ENCODE data around the gene ANLN.
"Not testable (repeated sequence)": the region's sequence is repeated elsewhere in the genome, so short reads cannot be mapped to it uniquely, and the experiment has no call there.

The ANLN gene

DNA sequence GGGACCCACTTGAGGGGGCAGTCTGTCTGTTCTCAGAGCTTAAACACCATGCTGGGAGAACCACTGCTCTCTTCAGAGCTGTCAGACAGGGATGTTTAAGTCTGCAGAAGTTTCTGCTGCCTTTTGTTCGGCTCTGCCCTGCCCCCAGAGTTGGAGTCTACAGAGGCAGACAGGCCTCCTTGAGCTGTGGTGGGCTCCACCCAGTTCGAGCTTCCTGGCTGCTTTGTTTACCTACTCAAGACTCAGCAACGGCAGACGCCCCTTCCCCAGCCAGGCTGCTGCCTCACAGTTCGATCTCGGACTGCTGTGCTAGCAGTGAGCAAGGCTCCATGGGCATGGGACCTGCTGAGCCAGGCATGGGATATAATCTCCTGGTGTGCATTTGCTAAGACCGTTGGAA, 11.1 kb upstream of the ANLN start:
- DNase-seq = peak; percentile 17

GRCh38 chr7:36379831-36380504, 9.7 kb upstream of the ANLN start:
- DNase-seq = no peak

GRCh38 chr7:36381056-36381455, 8.6 kb upstream of the ANLN start:
- DNase-seq = no peak

DNA sequence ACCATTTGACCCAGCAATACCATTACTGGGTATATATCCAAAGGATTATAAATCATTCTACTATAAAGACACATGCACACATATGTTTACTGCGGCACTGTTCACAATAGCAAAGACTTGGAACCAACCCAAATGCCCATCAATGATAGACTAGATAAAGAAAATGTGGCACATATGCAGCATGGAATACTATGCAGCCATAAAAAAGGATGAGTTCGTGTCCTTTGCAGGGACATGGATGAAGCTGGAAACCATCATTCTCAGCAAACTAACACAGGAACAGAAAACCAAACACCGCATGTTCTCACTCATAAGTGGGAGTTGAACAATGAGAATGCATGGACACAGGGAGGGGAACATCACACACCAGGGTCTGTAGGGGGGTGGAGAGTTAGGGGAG, 6.4 kb upstream of the ANLN start:
- DNase-seq = not testable (repeated sequence)

DNA sequence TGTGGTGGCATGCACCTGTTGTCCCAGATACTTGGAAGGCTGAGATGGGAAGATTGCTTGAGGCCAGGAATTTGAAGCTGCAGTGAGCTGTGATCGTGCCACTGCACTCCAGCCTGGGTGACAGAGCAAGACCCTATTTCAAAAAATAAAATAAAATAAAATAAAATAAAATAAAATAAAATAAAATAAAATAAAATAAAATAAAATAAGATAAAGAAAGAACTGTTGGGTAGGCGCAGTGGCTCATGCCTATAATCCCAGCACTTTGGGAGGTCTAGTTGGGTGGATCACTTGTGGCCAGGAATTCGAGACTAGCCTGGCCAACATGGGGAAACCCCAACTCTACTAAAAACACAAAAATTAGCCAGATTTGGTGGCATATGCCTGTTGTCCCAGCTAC, 4.0 kb upstream of the ANLN start:
- DNase-seq = not testable (repeated sequence)

GRCh38 chr7:36387435-36388231, 2.0 kb upstream of the ANLN start:
- no peak for DNase-seq

DNA sequence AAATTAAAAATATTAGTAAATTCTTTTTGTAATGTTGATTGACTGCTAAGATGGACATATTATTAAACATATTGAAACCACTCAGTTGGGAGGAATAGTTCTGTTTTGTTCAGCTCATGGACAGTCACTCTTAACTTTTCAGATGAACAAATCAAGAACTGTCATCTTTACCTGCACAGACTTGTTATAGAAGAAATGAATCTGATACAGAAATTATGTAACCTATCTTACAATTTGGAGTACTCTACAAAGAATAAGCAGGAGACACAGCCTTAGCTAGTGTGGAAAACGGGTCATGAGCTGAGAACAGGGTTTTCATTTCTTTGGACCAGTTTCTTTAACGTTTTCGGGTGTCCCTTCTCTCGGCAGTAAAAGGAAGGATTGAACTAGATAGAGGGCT, 1.2 kb upstream of the ANLN start:
- no peak for DNase-seq

DNA sequence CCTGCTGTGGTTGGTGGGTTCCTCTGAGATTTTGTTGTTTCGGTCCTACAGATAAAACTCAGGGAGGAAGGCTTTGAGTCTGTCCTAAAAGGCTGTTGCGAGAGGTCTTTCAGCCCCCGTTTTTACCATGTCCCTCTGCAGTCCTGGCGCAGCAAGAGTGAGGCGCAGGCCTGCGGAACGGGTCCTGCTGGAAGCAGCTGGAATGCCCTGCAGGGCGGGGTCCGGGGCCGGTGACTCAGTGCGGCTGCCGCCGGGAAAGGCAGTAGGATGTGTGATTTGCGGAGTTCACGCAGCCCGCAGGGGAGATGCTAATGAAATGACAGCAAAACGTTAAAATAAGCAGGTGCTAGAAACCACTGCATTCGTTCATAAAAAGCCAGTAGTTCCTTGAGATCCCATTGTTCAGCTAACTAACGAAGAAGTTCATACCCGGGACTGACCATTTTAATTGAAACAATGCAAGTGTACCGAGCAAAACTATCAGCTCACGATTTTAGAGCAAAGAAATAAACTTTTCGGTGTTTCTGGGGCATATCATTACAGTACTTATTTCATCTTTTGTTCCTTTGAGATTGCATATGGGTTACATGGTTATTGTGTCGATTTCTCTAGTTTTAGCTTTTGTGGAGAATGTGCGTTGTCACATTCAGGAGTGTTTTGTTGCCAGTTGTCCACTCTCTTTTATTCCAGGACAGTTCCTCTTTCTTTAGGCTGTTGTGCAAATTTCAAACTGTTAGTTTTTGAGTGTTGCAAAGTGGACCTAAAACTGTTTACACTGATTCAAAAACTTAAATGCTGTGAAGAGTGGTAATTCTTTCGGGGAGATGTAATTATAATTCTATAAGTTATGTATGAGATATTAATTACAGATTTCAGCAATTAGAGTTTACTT, 783 bp downstream of the ANLN start:
- DNase-seq = peak; percentile 24

DNA sequence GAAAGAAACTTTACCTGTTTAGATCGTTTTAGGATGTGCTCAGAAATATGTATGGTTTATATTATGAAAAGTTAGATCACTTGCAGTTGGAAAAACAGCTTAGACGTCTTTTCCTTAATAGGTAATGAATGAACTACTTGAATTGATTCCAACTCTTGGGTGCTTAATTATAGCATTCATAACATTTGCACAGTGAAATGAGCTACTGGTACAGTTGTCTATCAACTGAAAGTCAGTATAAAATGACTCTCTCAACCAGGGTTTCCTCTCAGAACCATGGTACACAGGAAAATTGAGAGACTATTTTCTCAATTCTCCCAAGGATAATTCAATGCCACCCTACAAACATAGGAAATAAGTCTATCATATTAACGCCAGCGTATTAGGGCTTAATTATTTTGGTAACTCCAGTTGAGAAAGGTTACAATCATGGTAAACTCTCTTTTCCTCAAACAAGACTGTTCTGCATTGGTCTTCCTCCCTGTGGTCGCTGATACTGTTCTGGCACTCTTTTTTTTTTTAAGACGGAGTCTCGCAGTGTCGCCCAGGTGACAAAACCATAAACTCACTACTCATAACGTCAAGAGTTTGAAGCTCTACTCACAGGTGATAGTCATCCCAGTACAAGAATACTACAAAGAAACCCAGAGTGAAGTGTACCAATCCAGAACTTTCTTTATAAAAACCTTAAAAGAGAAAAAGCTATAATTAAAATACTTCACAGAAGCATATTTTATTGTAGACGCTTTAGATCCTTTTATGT, 2.0 kb downstream of the ANLN start:
- DNase-seq = peak; percentile 10

- DNase-seq = no peak
Observed at GRCh38 chr7:36393826-36394225, 4.2 kb downstream of the ANLN start.

DNA sequence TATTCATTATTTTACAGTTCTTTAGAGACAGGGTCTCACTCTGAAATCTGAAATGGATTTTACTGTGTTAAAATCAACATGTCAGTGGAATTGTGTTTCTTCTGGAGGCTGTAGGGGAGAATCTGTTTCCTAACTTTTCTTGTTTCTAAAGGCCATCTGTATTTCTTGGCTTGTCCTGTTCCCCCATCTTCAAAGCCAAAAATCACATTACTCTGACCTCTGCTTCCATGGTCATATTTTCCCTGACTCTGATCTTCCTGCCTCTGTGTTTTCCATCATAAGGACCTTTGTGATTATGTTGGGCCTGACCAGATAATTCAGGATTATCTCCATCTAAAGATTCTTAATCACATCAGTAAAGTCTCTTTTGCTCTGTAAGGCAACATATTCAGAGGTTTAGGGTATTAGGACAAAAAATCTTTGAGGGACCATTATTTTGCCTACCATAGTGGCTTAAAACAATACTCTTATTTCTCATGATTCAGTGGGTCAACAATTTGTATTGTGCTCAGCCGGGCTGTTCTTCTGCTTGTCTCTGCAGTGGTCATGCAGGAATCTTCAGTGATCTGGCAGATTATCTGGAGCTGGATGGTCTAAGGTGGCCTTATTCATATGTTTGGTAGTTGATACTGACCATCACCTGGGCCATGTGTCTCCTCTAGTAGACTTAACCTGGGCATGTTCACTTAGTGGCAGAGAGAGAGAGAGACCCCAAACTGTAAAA, 5.7 kb downstream of the ANLN start:
- DNase-seq = no peak

DNA sequence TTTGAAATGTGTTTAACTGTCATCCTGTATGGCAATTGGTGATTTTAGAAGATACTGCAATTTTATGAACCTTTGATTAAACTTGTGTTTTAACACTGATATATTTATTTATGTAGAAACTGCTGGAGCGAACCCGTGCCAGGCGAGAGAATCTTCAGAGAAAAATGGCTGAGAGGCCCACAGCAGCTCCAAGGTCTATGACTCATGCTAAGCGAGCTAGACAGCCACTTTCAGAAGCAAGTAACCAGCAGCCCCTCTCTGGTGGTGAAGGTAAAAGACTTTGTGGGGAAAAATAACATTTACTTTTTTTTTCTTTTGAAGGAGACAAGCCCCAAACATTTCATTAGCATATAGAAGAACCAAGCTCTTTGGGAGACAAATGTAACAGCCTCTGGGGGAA, 6.5 kb downstream of the ANLN start:
- no peak for DNase-seq

GRCh38 chr7:36400036-36400435, 10.4 kb downstream of the ANLN start:
- DNase-seq = no peak

- DNase-seq = no peak
Observed at GRCh38 chr7:36400606-36401005, 10.9 kb downstream of the ANLN start.

GRCh38 chr7:36403452-36403851, 13.8 kb downstream of the ANLN start:
- no peak for DNase-seq

DNA sequence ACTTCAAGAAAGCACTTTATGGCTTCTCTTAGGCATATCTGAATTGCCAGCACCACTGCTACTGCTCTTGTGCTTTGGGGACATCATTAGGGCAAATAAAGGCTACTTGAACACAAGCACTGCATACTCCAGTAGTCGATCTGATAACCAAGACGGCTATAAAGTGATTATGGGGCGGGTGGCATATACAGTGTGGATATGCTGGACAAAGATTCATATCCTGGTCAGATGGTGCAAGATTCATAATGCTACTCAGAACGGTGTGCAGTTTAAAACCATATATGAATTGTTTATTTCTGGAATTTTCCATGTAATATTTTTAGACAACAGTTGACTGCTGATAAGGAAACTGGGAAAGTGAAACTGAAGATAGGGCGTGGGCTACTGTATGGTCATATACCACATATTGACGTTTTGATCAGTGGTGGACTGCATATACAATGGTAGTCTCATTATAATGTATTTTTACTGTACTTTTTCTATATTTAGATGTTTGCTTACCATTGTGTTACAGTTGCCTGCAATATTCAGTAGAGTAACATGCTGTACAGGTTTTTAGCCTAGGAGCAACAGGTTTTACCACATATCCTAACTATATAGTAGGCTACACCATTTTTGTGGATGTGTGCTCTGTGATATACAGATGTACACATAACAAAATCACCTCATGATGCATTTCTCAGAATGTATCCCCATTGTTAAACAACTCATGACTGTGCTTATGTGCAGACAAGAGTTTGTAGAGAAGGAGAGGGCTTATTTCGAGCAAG, 15.2 kb downstream of the ANLN start:
- DNase-seq = no peak

- DNase-seq = no peak
Observed at GRCh38 chr7:36405409-36405803, 15.7 kb downstream of the ANLN start.

GRCh38 chr7:36406156-36406555, 16.5 kb downstream of the ANLN start:
- no peak for DNase-seq

DNA sequence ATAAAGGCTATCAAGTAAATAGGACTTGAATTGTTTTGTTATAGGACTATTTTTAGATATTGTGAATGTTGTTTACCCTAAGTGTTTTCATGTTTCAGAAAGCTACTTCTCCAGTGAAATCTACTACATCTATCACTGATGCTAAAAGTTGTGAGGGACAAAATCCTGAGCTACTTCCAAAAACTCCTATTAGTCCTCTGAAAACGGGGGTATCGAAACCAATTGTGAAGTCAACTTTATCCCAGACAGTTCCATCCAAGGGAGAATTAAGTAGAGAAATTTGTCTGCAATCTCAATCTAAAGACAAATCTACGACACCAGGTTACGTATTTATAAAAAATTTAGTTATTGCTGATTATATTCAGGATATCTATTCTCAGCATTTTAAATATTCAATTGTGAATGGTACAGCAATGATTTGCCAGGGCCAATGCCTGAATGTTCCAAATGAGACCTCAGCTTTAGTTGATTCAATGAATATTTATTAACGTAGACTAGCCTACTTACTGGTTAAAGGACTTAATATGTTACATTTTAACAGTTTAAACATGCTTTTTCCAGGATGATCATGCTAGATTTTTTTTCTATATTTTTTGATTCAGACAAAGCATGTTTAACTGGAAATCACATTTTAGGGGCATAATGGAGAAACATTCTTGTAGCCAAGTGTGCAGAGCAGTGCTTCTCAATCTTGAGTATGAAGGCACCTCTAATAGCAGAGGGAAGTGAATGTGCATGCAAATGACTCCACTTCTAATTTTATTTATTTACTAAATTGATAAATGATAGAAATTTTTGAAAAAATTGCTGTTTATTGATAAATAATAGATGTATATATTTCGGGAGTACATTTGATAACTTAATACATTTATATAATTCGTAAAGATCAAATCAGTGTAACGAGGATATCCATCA, 18.2 kb downstream of the ANLN start:
- DNase-seq = no peak

DNA sequence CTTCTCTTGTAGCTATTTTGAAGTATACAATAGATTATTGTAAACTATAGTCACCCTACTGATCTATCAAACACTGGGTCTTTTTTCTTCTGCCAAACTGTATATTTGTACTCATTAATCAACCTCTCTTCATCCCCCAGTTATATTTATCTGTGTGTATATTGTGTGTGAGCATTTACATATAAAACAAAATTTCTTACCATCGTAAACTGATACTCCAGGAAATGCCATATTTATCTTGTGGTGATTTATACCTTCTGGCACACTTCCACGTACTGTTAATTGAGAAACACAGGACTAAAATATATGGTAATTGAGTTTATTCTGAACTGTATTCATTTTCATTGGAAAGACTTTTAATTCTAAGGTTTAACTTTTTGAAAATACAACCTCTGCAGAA, 18.9 kb downstream of the ANLN start:
- DNase-seq = no peak

Measured in central memory CD4-positive, alpha-beta T cell (primary cell).